ENCODE data around the gene HELZ.

The HELZ gene

GRCh38 chr17:67123699-67124098 is 121.3 kb downstream of the HELZ start:
- DNase-seq (ENCODE audit: insufficient read length) (no peak), FAIRE-seq (no peak)

GRCh38 chr17:67121316-67121891 is 123.6 kb downstream of the HELZ start:
- DNase-seq (ENCODE audit: insufficient read length) (no peak), FAIRE-seq (no peak)
- TF ChIP-seq POLR2A (IDR thresholded peaks at IDR 0.05; ENCODE audit: low read depth, low read length) (no peak), TAF1 (IDR thresholded peaks at IDR 0.05; ENCODE audit: borderline replicate concordance, low read depth, low read length) (no peak), POLR2AphosphoS5 (IDR thresholded peaks at IDR 0.05; ENCODE audit: low read depth, low read length) (no peak)

More at GRCh38 chr17:67123699-67124098, 121.3 kb downstream of the HELZ start:
- TF ChIP-seq POLR2AphosphoS5 (IDR thresholded peaks at IDR 0.05; ENCODE audit: low read depth, low read length) (no peak), TAF1 (IDR thresholded peaks at IDR 0.05; ENCODE audit: borderline replicate concordance, low read depth, low read length) (no peak)

GRCh38 chr17:67119102-67119501 is 125.9 kb downstream of the HELZ start:
- no peak for TF ChIP-seq POLR2A (IDR thresholded peaks at IDR 0.05; ENCODE audit: low read depth, low read length)
- no peak for TF ChIP-seq TAF1 (IDR thresholded peaks at IDR 0.05; ENCODE audit: borderline replicate concordance, low read depth, low read length)
- no peak for TF ChIP-seq POLR2AphosphoS5 (IDR thresholded peaks at IDR 0.05; ENCODE audit: low read depth, low read length)
- FAIRE-seq (no peak), DNase-seq (ENCODE audit: insufficient read length) (no peak)

- DNase-seq (ENCODE audit: insufficient read length) (no peak), FAIRE-seq (no peak)
- TF ChIP-seq TAF1 (IDR thresholded peaks at IDR 0.05; ENCODE audit: borderline replicate concordance, low read depth, low read length): no peak
- no peak for TF ChIP-seq POLR2A (IDR thresholded peaks at IDR 0.05; ENCODE audit: low read depth, low read length)
- no peak for TF ChIP-seq POLR2AphosphoS5 (IDR thresholded peaks at IDR 0.05; ENCODE audit: low read depth, low read length)
Observed at GRCh38 chr17:67116045-67116575, 128.9 kb downstream of the HELZ start.

- no peak for DNase-seq (ENCODE audit: insufficient read length)
- no peak for TF ChIP-seq POLR2A (IDR thresholded peaks at IDR 0.05; ENCODE audit: low read depth, low read length)
- no peak for TF ChIP-seq TAF1 (IDR thresholded peaks at IDR 0.05; ENCODE audit: borderline replicate concordance, low read depth, low read length)
- TF ChIP-seq POLR2AphosphoS5 (IDR thresholded peaks at IDR 0.05; ENCODE audit: low read depth, low read length): no peak
- no peak for FAIRE-seq
Observed at GRCh38 chr17:67115401-67115800, 129.6 kb downstream of the HELZ start.

GRCh38 chr17:67113486-67113885 is 131.5 kb downstream of the HELZ start:
- DNase-seq (ENCODE audit: insufficient read length) (no peak), FAIRE-seq (no peak)
- TF ChIP-seq POLR2A (IDR thresholded peaks at IDR 0.05; ENCODE audit: low read depth, low read length): no peak
- TF ChIP-seq POLR2AphosphoS5 (IDR thresholded peaks at IDR 0.05; ENCODE audit: low read depth, low read length): no peak
- TF ChIP-seq TAF1 (IDR thresholded peaks at IDR 0.05; ENCODE audit: borderline replicate concordance, low read depth, low read length): no peak

GRCh38 chr17:67111808-67112207 is 133.2 kb downstream of the HELZ start:
- TF ChIP-seq POLR2A (IDR thresholded peaks at IDR 0.05; ENCODE audit: low read depth, low read length): no peak
- no peak for TF ChIP-seq TAF1 (IDR thresholded peaks at IDR 0.05; ENCODE audit: borderline replicate concordance, low read depth, low read length)
- no peak for TF ChIP-seq POLR2AphosphoS5 (IDR thresholded peaks at IDR 0.05; ENCODE audit: low read depth, low read length)
- FAIRE-seq (no peak), DNase-seq (ENCODE audit: insufficient read length) (no peak)

GRCh38 chr17:67111327-67111726 is 133.7 kb downstream of the HELZ start:
- FAIRE-seq (no peak), DNase-seq (ENCODE audit: insufficient read length) (no peak)
- TF ChIP-seq POLR2A (IDR thresholded peaks at IDR 0.05; ENCODE audit: low read depth, low read length) (no peak), TAF1 (IDR thresholded peaks at IDR 0.05; ENCODE audit: borderline replicate concordance, low read depth, low read length) (no peak), POLR2AphosphoS5 (IDR thresholded peaks at IDR 0.05; ENCODE audit: low read depth, low read length) (no peak)

GRCh38 chr17:67110619-67111018 is 134.4 kb downstream of the HELZ start:
- TF ChIP-seq TAF1 (IDR thresholded peaks at IDR 0.05; ENCODE audit: borderline replicate concordance, low read depth, low read length) (no peak), POLR2A (IDR thresholded peaks at IDR 0.05; ENCODE audit: low read depth, low read length) (no peak), POLR2AphosphoS5 (IDR thresholded peaks at IDR 0.05; ENCODE audit: low read depth, low read length) (no peak)
- no peak for DNase-seq (ENCODE audit: insufficient read length)
- no peak for FAIRE-seq

- DNase-seq (ENCODE audit: insufficient read length) (no peak), FAIRE-seq (no peak)
- TF ChIP-seq POLR2A (IDR thresholded peaks at IDR 0.05; ENCODE audit: low read depth, low read length) (no peak), TAF1 (IDR thresholded peaks at IDR 0.05; ENCODE audit: borderline replicate concordance, low read depth, low read length) (no peak)
Observed at GRCh38 chr17:67109111-67109510, 135.9 kb downstream of the HELZ start.

GRCh38 chr17:67107811-67108775 is 136.9 kb downstream of the HELZ start:
- FAIRE-seq (no peak), DNase-seq (ENCODE audit: insufficient read length) (no peak)
- TF ChIP-seq TAF1 (IDR thresholded peaks at IDR 0.05; ENCODE audit: borderline replicate concordance, low read depth, low read length) (no peak), POLR2AphosphoS5 (IDR thresholded peaks at IDR 0.05; ENCODE audit: low read depth, low read length) (no peak), POLR2A (IDR thresholded peaks at IDR 0.05; ENCODE audit: low read depth, low read length) (no peak)

Data from GM12892 (cell line).